CD4-positive, alpha-beta T cell treated with Interleukin-10 for 1 hour (primary cell): ENCODE results near the gene AMBP.

ENCODE experiments used
- DNase-seq: peaks from one replicate; pipeline ENCODE4 v3.0.0-alpha.2; 2020

AMBP gene

GRCh38 chr9:114112778-114113584 is 34.9 kb upstream of the AMBP start:
- DNase-seq = no peak

GRCh38 chr9:114112325-114112724 is 34.2 kb upstream of the AMBP start:
- DNase-seq = no peak

GRCh38 chr9:114110180-114110579 is 32.1 kb upstream of the AMBP start:
- no peak for DNase-seq

- no peak for DNase-seq
Observed at GRCh38 chr9:114109124-114109523, 31.0 kb upstream of the AMBP start.

GRCh38 chr9:114108016-114108833 is 30.1 kb upstream of the AMBP start:
- DNase-seq = peak; percentile 34

GRCh38 chr9:114107286-114108001 is 29.3 kb upstream of the AMBP start:
- no peak for DNase-seq

GRCh38 chr9:114105236-114105635 is 27.1 kb upstream of the AMBP start:
- no peak for DNase-seq

GRCh38 chr9:114102484-114102883 is 24.4 kb upstream of the AMBP start:
- no peak for DNase-seq

GRCh38 chr9:114100536-114100935 is 22.4 kb upstream of the AMBP start:
- no peak for DNase-seq

- DNase-seq = no peak
Observed at GRCh38 chr9:114099669-114100270, 21.7 kb upstream of the AMBP start.

- no peak for DNase-seq
Observed at GRCh38 chr9:114098936-114099668, 21.0 kb upstream of the AMBP start, which contains the start of gene KIF12. Gene KIF12 (minus strand): TSS chr9:114099292. CDS start chr9:114099276, 16 bp downstream.

- DNase-seq = no peak
Observed at GRCh38 chr9:114098021-114098935, 20.2 kb upstream of the AMBP start.

- no peak for DNase-seq
Observed at GRCh38 chr9:114097613-114098020, 19.5 kb upstream of the AMBP start.

- DNase-seq = no peak
Observed at GRCh38 chr9:114096866-114097612, 18.9 kb upstream of the AMBP start.

- DNase-seq = no peak
Observed at GRCh38 chr9:114096041-114096511, 18.0 kb upstream of the AMBP start.

GRCh38 chr9:114094971-114095370 is 16.9 kb upstream of the AMBP start:
- no peak for DNase-seq

- DNase-seq = no peak
Observed at GRCh38 chr9:114093761-114094505, 15.8 kb upstream of the AMBP start.

- no peak for DNase-seq
Observed at GRCh38 chr9:114093031-114093471, 15.0 kb upstream of the AMBP start.

GRCh38 chr9:114092336-114092735 is 14.2 kb upstream of the AMBP start:
- DNase-seq = no peak
